ENCODE measurements around the gene TRIP6.

The TRIP6 gene

GRCh38 chr7:100921039-100921438 is 53.9 kb downstream of the TRIP6 start:
- Histone ChIP-seq H4K20me1 (ENCODE audit: insufficient read depth, low read length) (no peaks in the 10 kb centered on the region), H3K36me3 (ENCODE audit: insufficient read depth, low read length) (no peaks in the 10 kb centered on the region), H3K9ac (ENCODE audit: low read depth, low read length) (no peak overlapping the region), H2AFZ (ENCODE audit: low read depth, low read length) (no peak overlapping the region), H3K27ac (ENCODE audit: low read length) (no peak overlapping the region), H3K4me3 (ENCODE audit: low read depth in 1 of 2, low read length in 2 of 2) (no peak overlapping the region), H3K4me2 (ENCODE audit: insufficient read depth, low read length) (no peak overlapping the region), H3K27me3 (ENCODE audit: insufficient read depth, low read length, poor library complexity) (no peaks in the 10 kb centered on the region), H3K4me1 (ENCODE audit: insufficient read depth, low read length) (no peaks in the 10 kb centered on the region), H3K9me3 (ENCODE audit: insufficient read depth, low read length, severe bottlenecking) (no peaks in the 10 kb centered on the region), H3K79me2 (ENCODE audit: insufficient read depth, low read length) (no peaks in the 10 kb centered on the region)
- TF ChIP-seq EZH2 (IDR thresholded peaks at IDR 0.05; ENCODE audit: borderline replicate concordance, low read depth, low read length, severe bottlenecking) (no peak), CTCF (IDR thresholded peaks at IDR 0.05; ENCODE audit: borderline replicate concordance, extremely low read depth, low read length, poor library complexity, severe bottlenecking) (no peak)
- ATAC-seq (ENCODE audit: insufficient read depth, low read depth) = no peak
- no peak for DNase-seq

Data from DND-41 (cell line).